HG03354 (cell line): ENCODE data around the gene THRA.

ENCODE experiments used
- ATAC-seq: cut with Tn5 transposase; IDR thresholded peaks from one replicate; pipeline ENCODE4 v1.9.1; 2021; ENCODE audit warnings: mild to moderate bottlenecking; ENCODE audit not compliant: unreplicated experiment, poor library complexity, severe bottlenecking

THRA gene, protein sequence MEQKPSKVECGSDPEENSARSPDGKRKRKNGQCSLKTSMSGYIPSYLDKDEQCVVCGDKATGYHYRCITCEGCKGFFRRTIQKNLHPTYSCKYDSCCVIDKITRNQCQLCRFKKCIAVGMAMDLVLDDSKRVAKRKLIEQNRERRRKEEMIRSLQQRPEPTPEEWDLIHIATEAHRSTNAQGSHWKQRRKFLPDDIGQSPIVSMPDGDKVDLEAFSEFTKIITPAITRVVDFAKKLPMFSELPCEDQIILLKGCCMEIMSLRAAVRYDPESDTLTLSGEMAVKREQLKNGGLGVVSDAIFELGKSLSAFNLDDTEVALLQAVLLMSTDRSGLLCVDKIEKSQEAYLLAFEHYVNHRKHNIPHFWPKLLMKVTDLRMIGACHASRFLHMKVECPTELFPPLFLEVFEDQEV

DNA sequence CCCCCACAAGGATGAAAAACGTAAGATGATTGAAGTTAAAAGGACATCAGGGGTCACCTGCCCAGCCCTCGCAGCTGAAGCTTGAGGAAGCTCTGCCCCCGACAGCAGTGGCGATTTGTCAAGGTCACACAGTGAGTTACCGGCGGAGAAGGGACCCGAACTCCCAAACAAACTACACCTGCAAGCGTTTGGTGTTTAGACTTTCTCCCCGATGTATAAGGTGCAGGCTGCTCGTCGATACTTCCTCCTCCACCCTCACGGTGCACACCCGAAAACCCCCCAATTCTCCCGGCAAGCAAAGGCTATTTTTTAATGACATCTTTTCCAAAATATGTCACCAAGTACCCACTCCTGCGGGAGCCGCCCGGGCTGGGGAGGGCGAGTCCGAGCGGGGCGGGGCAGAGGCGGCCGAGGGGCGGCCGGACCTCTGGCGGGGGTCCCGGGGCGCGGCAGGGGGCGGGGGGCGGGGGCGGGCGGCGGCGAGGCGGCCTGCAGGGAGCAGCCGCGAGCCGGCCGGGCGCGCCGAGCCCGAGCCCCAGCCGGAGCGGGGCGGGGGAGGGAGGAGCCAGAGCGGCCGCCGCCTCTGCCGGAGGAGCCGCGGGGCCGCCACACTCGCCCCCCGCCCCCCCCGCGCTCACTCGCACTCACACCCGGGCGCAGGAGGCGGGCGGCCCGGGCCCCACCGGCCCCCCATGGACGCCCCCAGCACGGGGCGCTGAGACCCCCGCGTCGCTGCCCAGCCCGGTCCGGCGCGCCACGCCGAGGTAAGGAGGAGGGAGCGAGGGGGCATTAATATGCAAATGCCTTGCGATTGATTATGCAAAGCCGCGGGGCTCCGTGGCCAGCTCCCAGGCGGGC, at the start of gene THRA:
Gene THRA, plus strand, starts transcription at position 637 of the 858 bp plus-strand sequence. CDS start 11,524 bp downstream, outside the sequence.
- peak; percentile 72 for ATAC-seq

DNA sequence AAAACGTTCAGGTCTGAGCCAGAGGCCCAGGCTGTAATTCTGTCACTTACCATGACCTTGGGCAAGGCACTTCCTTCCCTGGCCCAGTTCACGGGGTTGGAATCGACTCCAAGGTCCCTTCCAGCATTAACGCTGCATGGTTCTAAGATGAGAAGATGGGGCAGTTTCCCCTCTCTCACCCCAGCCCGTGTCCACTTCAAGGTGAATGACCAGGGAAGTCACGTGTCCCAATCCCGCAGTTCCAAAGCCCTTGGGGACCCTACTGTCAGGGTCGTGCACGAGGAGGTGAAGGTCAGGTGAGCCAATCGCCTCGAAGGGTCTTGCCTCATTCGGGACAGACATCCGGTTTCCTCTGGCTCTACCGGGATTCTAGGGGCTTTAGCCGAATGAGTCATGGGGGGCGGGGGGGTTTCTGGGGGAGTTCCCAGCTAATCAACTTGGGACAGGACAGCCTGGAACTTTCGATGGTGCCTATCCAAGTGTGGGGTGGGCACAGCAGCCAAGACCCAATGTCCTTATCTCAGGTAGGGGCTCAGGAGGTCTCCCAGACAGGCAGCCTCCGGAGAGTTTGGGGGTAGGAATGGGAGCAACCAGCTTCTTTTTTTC, 48.3 kb upstream of the THRA start:
- ATAC-seq: no peak

DNA sequence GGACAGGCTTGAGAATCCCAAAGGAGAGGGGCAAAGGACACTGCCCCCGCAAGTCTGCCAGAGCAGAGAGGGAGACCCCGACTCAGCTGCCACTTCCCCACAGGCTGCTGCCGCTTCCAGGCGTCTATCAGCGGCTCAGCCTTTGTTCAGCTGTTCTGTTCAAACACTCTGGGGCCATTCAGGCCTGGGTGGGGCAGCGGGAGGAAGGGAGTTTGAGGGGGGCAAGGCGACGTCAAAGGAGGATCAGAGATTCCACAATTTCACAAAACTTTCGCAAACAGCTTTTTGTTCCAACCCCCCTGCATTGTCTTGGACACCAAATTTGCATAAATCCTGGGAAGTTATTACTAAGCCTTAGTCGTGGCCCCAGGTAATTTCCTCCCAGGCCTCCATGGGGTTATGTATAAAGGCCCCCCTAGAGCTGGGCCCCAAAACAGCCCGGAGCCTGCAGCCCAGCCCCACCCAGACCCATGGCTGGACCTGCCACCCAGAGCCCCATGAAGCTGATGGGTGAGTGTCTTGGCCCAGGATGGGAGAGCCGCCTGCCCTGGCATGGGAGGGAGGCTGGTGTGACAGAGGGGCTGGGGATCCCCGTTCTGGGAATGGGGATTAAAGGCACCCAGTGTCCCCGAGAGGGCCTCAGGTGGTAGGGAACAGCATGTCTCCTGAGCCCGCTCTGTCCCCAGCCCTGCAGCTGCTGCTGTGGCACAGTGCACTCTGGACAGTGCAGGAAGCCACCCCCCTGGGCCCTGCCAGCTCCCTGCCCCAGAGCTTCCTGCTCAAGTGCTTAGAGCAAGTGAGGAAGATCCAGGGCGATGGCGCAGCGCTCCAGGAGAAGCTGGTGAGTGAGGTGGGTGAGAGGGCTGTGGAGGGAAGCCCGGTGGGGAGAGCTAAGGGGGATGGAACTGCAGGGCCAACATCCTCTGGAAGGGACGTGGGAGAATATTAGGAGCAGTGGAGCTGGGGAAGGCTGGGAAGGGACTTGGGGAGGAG, 47.5 kb upstream of the THRA start, which contains the start of gene CSF3:
Gene CSF3, plus strand, starts transcription at position 436 of the 993 bp plus-strand sequence. Its CDS starts 35 bp downstream, at position 471.
- no peak for ATAC-seq

DNA sequence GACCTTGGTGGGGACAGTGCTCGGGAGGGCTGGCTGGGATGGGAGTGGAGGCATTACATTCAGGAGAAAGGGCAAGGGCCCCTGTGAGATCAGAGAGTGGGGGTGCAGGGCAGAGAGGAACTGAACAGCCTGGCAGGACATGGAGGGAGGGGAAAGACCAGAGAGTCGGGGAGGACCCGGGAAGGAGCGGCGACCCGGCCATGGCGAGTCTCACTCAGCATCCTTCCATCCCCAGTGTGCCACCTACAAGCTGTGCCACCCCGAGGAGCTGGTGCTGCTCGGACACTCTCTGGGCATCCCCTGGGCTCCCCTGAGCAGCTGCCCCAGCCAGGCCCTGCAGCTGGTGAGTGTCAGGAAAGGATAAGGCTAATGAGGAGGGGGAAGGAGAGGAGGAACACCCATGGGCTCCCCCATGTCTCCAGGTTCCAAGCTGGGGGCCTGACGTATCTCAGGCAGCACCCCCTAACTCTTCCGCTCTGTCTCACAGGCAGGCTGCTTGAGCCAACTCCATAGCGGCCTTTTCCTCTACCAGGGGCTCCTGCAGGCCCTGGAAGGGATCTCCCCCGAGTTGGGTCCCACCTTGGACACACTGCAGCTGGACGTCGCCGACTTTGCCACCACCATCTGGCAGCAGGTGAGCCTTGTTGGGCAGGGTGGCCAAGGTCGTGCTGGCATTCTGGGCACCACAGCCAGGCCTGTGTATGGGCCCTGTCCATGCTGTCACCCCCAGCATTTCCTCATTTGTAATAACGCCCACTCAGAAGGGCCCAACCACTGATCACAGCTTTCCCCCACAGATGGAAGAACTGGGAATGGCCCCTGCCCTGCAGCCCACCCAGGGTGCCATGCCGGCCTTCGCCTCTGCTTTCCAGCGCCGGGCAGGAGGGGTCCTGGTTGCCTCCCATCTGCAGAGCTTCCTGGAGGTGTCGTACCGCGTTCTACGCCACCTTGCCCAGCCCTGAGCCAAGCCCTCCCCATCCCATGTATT, 46.5 kb upstream of the THRA start:
- no peak for ATAC-seq

DNA sequence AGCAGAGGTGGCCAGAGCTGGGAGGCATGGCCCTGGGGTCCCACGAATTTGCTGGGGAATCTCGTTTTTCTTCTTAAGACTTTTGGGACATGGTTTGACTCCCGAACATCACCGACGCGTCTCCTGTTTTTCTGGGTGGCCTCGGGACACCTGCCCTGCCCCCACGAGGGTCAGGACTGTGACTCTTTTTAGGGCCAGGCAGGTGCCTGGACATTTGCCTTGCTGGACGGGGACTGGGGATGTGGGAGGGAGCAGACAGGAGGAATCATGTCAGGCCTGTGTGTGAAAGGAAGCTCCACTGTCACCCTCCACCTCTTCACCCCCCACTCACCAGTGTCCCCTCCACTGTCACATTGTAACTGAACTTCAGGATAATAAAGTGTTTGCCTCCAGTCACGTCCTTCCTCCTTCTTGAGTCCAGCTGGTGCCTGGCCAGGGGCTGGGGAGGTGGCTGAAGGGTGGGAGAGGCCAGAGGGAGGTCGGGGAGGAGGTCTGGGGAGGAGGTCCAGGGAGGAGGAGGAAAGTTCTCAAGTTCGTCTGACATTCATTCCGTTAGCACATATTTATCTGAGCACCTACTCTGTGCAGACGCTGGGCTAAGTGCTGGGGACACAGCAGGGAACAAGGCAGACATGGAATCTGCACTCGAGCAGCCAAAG, 45.2 kb upstream of the THRA start:
- no peak for ATAC-seq

DNA sequence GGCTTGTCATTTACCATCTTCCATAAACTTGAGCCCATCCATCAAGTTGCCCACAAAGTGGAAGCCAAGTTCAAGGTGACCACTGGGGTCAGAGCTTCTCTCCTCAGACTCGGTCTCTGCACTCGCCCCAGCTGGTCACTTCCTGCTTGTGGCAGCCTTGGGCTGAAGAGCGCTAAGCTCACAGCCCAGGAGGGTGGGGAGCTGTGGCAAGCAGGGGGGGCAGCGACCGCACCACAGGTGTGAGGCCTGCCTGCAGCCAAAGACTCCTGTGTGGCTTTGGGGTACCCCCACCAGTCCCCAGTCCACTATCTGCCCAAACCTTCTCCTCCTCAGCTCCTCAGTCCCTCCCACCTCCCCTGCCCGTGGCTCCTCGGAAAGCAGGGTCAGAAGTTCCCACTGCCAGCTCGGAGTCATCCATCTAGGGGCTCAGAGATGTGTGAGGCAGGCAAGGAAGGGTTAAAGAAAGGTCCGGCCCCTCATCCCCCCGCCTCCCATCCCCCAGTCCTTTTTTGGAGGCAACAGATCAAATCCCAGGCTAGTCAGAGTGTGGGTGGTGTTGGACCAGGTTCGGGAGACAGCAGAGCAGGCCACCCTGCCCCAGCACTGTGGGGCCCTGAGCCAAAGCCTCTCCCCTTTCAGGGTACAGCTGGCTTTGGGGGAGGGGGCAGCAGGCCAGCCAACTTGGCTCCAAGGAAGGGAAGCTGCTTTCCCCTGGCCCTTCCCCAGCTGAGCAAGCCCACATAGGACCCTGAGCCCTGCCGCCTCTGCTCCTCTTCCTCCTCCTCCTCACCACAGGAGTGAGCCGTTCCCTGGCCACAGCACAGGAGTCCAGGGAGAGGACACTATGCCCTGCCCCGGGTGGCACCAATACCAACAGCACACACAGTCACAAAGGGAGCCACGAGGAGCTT, 44.3 kb upstream of the THRA start:
- no peak for ATAC-seq

DNA sequence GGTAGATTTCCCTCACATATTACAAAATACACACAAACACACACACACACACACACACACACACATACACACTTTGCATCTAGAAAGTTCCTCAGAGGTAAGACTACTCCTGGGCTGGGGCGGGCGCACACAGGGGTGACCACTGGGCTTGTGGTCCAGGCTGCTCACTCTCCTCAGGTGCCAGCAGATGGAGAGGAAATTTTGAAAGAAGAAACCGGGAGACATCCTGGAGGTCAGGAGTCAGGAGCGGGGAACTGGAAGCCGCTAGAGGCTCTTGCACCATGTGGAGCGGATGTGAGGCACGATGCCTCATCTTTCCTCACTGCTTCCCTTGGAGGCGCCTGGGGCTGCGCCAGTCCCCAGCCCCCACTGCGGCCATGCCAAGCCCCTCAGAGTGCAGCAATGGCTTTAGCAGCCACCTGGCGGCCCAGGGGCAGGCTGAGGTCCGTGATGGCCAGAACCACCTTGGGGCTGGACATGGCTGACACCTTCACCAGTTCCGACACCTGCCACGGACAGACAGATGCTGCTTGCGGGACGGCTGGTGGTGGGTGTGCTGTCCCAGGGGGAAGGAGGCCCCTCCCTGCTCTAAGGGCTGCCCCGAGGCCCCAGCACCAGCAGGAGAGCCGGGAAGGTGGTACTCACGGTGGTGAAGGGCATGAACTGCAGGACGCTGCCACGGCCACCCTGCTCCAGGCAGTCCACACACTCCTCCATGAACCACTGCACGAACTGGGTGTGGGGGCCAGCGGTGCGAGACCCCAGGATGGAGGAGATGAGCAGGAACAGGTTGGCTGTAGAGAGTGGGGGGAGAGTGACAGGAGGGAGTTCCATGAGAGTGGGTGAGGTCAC, 43.4 kb upstream of the THRA start:
- ATAC-seq: no peak

DNA sequence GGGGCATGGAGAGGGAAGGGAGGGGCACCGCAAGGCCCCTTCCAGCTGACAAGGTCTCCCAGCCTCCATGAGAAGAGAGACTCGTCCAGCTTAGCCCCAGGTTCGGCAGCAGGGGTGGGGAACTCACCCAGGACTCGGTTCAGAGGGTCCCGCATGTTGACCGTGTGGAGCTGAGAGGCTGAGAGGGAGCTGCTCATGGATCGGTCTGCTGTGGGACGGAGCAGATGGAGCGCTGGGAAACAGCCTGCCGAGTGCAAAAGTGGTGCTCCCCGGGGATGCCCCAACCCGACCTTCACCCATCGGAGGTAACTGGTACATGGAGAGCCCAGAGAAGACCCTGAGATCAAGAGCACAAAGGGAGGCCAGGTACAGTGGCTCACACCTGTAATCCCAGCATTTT, 42.6 kb upstream of the THRA start:
- ATAC-seq: no peak

DNA sequence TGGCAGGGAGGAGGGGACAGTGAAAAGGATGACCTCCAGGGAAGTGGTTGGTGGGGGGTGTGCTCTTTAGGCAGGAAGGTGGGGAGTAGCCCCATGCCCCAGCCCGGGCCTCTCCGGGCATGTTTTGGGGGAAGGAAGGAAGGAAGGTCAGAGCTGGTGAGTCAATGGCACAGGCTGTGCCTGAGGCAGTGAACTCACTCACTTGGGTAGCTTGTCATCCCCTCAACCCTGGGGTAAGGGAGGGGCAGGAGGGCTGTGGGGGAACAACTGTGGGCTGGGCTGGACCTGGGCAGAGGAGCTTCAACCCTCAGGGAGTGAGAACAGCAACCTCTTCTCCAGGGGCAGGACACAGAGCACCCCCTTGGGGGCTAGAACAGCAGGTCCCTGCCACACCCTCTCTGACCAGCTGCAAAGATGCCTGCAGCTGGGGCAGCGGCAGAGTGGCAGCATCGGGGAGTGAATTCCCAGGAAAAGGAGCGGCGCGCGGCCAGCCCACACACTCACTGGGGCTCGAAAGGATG, 41.3 kb upstream of the THRA start:
- no peak for ATAC-seq

DNA sequence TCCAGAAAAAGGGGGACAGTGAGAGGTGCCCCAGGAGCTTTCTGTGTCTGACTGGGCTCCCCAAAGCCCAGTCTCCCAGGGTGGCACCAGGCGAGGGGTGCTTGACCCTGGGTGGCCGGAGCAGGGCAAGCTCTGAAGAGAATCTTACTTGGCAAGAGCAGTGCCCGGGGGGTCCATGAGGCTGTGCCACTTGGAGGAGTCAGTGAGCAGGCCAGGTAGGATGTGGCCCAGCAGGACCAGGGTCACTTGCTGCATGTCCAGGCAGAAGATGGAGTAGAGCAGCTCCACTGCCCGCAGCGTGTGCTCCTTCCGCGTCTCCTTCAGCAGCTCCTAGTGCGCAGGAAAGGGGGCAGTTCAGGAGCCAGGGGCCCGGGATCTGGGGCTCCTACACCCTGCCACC, 40.3 kb upstream of the THRA start:
- ATAC-seq: no peak

DNA sequence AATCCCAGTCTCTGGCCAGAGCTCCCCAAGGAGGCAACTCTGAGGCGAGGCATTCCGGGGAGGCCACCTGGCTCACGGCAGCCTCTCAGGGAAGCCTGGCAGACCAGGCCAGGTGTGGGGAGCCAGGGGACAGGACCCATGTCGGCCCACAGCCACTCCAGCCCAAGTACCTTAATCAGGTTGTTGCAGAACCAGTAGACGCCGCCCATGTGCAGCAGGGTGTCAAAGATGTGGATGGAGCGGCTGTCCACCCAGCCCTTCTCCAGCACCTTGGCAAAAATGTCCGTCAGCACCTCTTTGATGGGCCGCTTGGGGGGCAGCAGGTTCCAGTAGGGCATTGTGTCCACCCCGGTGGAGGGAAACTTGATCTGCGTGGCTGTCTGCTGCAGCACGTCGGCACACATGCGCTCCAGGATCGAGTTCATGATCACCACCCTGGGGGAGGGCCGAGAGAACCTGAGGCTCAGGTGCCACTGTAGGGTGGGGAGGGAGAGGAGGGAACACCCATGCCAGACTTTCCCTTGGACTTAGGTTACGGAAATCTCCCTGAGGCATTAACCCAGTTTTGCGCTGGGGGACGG, 39.7 kb upstream of the THRA start:
- no peak for ATAC-seq

DNA sequence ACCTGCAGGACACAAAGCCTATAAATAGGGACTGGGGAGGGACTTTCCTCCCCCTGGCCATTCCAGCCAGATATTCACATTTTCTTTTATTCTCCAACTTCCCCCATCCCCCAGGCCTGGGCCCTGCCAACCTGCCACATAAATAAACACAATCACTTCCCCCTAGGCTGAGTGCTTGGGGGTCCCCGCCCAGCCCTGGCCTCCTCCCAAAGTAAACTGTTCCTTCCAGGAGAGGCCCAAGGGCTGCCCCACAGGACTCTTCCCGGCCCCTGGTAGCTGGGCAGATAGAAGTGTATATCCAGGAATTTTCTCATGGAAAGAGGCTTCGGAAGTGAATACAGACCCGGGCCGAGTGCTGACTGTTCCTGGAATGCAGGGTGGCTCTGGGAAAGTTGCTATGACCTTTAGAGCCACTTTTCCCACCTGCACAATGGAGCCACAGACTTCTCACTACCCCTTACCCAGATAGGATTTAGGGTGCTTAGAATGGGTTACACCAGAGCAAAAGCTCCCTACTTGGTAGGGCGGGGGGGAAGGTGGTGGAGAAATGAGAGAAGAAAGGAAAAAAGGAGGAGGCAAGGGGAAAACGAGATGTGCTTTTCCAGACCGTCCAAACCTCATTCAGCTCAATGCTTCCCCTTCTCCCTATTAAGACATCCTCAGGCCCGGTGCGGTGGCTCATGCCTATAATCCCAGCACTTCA, 39.0 kb upstream of the THRA start:
- ATAC-seq: no peak

DNA sequence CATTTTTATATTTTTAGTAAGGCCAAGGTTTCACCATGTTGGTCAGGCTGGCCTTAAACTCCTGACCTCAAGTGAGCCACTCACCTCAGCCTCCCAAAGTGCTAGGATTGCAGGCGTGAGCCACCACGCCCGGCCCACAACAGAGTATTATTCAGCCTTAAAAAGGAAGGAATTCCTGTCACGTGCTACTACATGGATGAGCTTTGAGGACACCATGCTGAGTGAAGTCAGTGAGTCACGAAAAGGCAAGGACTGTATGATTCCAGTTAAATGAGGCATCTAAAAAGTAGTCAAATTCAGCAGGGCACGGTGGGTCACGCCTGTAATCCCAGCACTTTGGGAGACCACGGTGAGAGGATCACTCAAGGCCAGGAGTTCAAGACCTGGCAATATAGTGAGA, 37.9 kb upstream of the THRA start:
- ATAC-seq: no peak

DNA sequence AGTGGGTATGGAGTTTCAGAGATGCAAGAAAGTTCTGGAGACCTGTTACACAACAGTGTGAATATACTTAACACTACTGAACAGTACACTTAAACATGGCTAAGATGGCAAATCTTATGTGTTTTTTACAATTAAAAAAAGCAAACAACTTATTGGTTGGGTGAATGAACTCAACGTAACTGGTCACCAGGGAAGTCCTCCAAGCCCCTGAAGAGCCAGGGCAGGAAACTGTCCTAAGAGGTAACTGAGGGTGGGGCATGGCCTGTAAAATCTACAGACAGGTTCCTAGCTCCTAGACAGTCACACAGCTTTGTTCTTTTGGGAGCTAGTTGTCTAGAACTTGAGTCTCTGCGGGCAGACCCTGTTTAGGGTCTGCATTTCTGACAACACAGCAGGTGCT, 37.2 kb upstream of the THRA start:
- no peak for ATAC-seq
